PC-3 (cell line): Measurements from ENCODE around the gene RXRB. TPM values are rescaled to one million over a fixed set of nuclear protein-coding genes. Genes with fewer than 3 reads are reported as not detected.

Experiments
- ATAC-seq: fragments of 200-7000 bp; cut with Tn5 transposase; 2 replicates; pipeline ENCODE4 v1.9.1; 2020; ENCODE audit warnings: mild to moderate bottlenecking, moderate library complexity
- BruUV-seq: library from RNA; stranded (reverse); fragments of 400-500 nt; replicated peaks from 2 replicates; lab custom pipeline; 2021; lab: Mats Ljungman, UMichigan
- CTCF ChIA-PET: fragments of 300-600 bp; sonication (Branson Sonifier 250); formaldehyde crosslinking; loops from one replicate; lab custom pipeline; 2022; ENCODE audit warnings: antibody characterized with exemption; lab: Charles Lee
- POLR2A ChIA-PET: fragments of 300-600 bp; sonication (Branson Sonifier 250); formaldehyde crosslinking; loops from one replicate; lab custom pipeline; 2022; ENCODE audit warnings: antibody characterized with exemption; ENCODE audit not compliant: unreplicated experiment; lab: Charles Lee
- DNase-seq: peaks from one replicate; pipeline ENCODE4 v3.0.0-alpha.2; 2015
- H2AFZ ChIP-seq: fragments of 300-600 bp; sonication (generic); 2 replicates; pipeline ENCODE4 v1.6.0; 2016; ENCODE audit warnings: antibody characterized with exemption, low read length
- H3F3A ChIP-seq: fragments of 300-600 bp; sonication (generic); one replicate; pipeline ENCODE4 v1.6.0; 2017; ENCODE audit warnings: antibody characterized with exemption, low read length, control low read depth, mild to moderate bottlenecking; ENCODE audit not compliant: unreplicated experiment
- H3K27ac ChIP-seq: fragments of 300-600 bp; sonication (generic); 2 replicates; pipeline ENCODE4 v1.5.1; 2016; ENCODE audit warnings: mild to moderate bottlenecking, low read length
- H3K27me3 ChIP-seq: fragments of 300-600 bp; sonication (generic); 2 replicates; pipeline ENCODE4 v1.6.1; 2016; ENCODE audit warnings: low read length, mixed read lengths
- H3K36me3 ChIP-seq: fragments of 300-600 bp; sonication (generic); 2 replicates; pipeline ENCODE4 v1.6.1; 2016; ENCODE audit warnings: low read depth, mixed run types, low read length, mixed read lengths
- H3K4me1 ChIP-seq: fragments of 300-600 bp; sonication (generic); 2 replicates; pipeline ENCODE4 v1.5.1; 2016; ENCODE audit warnings: low read length; ENCODE audit not compliant: insufficient read depth
- H3K4me2 ChIP-seq: fragments of 300-600 bp; sonication (generic); 2 replicates; pipeline ENCODE4 v1.6.0; 2016; ENCODE audit warnings: low read length
- H3K4me3 ChIP-seq: fragments of 300-600 bp; sonication (generic); 2 replicates; pipeline ENCODE4 v1.5.1; 2016; ENCODE audit warnings: mild to moderate bottlenecking, low read length, mixed read lengths
- H3K79me2 ChIP-seq: fragments of 300-600 bp; sonication (generic); 2 replicates; pipeline ENCODE4 v1.6.1; 2017; ENCODE audit warnings: low read length, mixed read lengths
- H3K9ac ChIP-seq: fragments of 300-600 bp; sonication (generic); 2 replicates; pipeline ENCODE4 v1.6.0; 2016; ENCODE audit warnings: mild to moderate bottlenecking, low read length
- H3K9me2 ChIP-seq: fragments of 300-600 bp; sonication (generic); replicated peaks from 2 replicates; pipeline ENCODE4 v1.6.1; 2016; ENCODE audit warnings: mixed run types, low read length, mixed read lengths
- H3K9me3 ChIP-seq: fragments of 300-600 bp; sonication (generic); 2 replicates; pipeline ENCODE4 v1.6.1; 2016; ENCODE audit warnings: low read length, mixed read lengths
- H4K20me1 ChIP-seq: fragments of 300-600 bp; sonication (generic); 2 replicates; pipeline ENCODE4 v1.6.1; 2016; ENCODE audit warnings: low read length, mixed read lengths
- EZH2 ChIP-seq: fragments of 300-600 bp; sonication (generic); IDR thresholded peaks from one replicate; pipeline ENCODE4 v1.6.1; 2017; ENCODE audit warnings: antibody characterized with exemption, mild to moderate bottlenecking, low read length; ENCODE audit not compliant: unreplicated experiment
- EZH2phosphoT487 ChIP-seq: fragments of 300-600 bp; sonication (generic); IDR thresholded peaks from 2 replicates; pipeline ENCODE4 v1.6.1; 2018; ENCODE audit warnings: mild to moderate bottlenecking, antibody characterized with exemption, low read length, borderline replicate concordance
- intact Hi-C: fragments of 100-400 bp; cut with micrococcal nuclease; formaldehyde crosslinking; loops from 2 replicates; pipeline ENCODE4 v1.9.0; 2023
- total RNA-seq: library from RNA; depleted of rRNA; stranded (reverse); fragments of >200 nt; gene quantifications from 2 replicates; pipeline ENCODE4 v1.2.3, GENCODE V29; 2014
- TF ChIP-seq, protein P1 (sequence below): fragments of 300-600 bp; sonication (generic); conservative IDR thresholded peaks from 2 replicates; pipeline ENCODE4 v1.5.1; 2017; ENCODE audit warnings: antibody characterized with exemption, low read depth, mild to moderate bottlenecking, low read length

RXRB gene
- total RNA-seq, 1 experiment from 2014 or later: 24.0 TPM

DNA sequence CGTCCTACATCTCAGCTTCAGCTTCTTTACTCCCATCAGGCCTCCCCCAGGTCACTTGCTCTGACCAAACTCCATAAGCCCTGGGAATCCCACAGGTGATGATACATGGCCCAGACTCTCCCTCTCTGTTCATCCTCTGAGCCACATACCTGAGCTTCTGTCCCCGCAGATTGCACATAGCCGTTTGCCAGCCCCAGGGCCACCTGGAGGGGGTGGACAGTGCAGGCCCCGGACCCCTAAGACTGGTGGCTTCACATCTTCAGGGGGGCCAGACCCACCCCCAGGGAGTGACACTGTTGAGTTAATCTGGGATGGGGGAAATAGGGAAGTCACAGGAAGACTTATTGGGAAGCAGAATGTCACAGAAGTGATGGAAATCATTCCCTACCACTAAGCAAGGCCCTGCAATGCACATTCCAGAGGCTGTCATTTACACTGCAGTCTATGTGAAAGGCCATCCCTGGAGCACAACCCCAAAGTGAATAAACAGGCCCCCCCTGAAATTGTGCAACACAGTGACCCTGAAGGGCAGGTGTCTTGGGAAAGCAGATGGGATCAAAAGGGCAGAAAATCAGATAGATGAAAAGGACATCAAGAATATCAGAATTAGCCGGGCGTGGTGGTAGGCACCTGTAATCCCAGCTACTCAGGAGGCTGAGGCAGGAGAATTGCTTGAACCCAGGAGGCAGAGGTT lies 2.2 kb downstream of the RXRB start:
- intact Hi-C loops: loop anchor here (5.0 kb wide), 1 partner anchor 36 kb away; no protein-coding TSS in a partner anchor
- H3K9me2 ChIP-seq: no peaks in the 10 kb centered on the region
- H3K79me2 ChIP-seq: peaks cover 55% of the 10 kb centered on the region
- H4K20me1 ChIP-seq: peaks cover 5% of the 10 kb centered on the region; the same call in 1 of the 2 replicates
- peak overlapping the region; percentile 99 for H3K4me2 ChIP-seq
- H3K36me3 ChIP-seq: peaks cover 41% of the 10 kb centered on the region
- TF ChIP-seq, protein P1, sequence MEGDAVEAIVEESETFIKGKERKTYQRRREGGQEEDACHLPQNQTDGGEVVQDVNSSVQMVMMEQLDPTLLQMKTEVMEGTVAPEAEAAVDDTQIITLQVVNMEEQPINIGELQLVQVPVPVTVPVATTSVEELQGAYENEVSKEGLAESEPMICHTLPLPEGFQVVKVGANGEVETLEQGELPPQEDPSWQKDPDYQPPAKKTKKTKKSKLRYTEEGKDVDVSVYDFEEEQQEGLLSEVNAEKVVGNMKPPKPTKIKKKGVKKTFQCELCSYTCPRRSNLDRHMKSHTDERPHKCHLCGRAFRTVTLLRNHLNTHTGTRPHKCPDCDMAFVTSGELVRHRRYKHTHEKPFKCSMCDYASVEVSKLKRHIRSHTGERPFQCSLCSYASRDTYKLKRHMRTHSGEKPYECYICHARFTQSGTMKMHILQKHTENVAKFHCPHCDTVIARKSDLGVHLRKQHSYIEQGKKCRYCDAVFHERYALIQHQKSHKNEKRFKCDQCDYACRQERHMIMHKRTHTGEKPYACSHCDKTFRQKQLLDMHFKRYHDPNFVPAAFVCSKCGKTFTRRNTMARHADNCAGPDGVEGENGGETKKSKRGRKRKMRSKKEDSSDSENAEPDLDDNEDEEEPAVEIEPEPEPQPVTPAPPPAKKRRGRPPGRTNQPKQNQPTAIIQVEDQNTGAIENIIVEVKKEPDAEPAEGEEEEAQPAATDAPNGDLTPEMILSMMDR: no peak
- TF ChIP-seq EZH2 (no peak), EZH2phosphoT487 (no peak)
- H2AFZ ChIP-seq: no peak overlapping the region
- ATAC-seq: no peak
- no peak overlapping the region for H3K9ac ChIP-seq
- no peak overlapping the region for H3K4me3 ChIP-seq
- ChIA-PET POLR2A (interaction anchor here (0.6 kb wide), 1 partner anchor 45 kb away, joined by 4 read pairs; no protein-coding TSS in a partner anchor), CTCF (interaction anchor here (0.6 kb wide), 1 partner anchor 80 kb away, joined by 3 read pairs; no protein-coding TSS in a partner anchor)
- H3F3A ChIP-seq: no peaks in the 10 kb centered on the region
- no peaks in the 10 kb centered on the region for H3K27me3 ChIP-seq
- BruUV-seq: TSS peak; percentile 13
- H3K4me1 ChIP-seq: peaks cover 18% of the 10 kb centered on the region
- no peak for DNase-seq
- no peaks in the 10 kb centered on the region for H3K9me3 ChIP-seq
- H3K27ac ChIP-seq: no peak overlapping the region

DNA sequence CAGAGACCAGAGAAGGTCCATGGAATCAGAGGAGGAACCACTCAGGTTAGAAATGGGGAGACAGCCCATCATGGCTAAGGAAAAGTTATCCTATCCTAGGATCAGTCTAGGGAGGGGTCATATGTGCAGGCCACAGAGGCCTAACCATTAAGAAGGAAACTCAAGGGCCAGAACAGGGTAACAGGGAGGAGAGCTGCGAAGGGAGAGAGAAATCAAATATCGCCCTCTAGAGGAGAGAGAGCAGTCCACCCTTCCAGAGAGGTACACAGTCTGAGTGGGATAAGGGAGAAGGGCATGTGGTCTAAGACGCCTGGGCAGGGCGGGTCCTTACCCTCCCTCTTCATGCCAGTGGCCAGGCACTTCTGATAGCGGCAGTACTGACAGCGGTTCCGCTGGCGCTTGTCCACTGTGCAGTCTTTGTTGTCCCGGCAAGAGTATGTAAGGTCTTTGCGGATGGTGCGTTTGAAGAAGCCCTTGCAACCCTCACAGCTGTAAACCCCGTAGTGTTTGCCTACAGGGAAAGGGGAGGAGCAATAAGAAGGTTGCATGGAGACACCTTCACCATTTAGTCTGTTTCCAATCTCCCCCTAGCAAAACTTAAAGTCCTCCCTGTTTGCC lies 2.9 kb downstream of the RXRB start:
- TF ChIP-seq, protein P1: peak; percentile 82
- TF ChIP-seq EZH2 (no peak), EZH2phosphoT487 (no peak)
- intact Hi-C loops: loop anchor here (5.0 kb wide), 1 partner anchor 35 kb away; no protein-coding TSS in a partner anchor
- no peak overlapping the region for H3K27ac ChIP-seq
- no peak overlapping the region for H2AFZ ChIP-seq
- peaks cover 15% of the 10 kb centered on the region for H3K4me1 ChIP-seq
- ChIA-PET POLR2A (interaction anchor here (0.6 kb wide), 1 partner anchor 44 kb away, joined by 4 read pairs; no protein-coding TSS in a partner anchor), CTCF (interaction anchor here (0.6 to 1.2 kb wide), 2 partner anchors 49 to 51 kb away, joined by 3 to 5 read pairs; no protein-coding TSS in a partner anchor)
- peaks cover 5% of the 10 kb centered on the region; the same call in 1 of the 2 replicates for H4K20me1 ChIP-seq
- H3K9me2 ChIP-seq: no peaks in the 10 kb centered on the region
- DNase-seq: peak; percentile 73
- no TSS peak for BruUV-seq
- no peak overlapping the region for H3K4me3 ChIP-seq
- peaks cover 34% of the 10 kb centered on the region for H3K36me3 ChIP-seq
- no peak overlapping the region for H3K9ac ChIP-seq
- no peaks in the 10 kb centered on the region for H3K9me3 ChIP-seq
- H3K79me2 ChIP-seq: peaks cover 47% of the 10 kb centered on the region
- no peaks in the 10 kb centered on the region for H3F3A ChIP-seq
- H3K4me2 ChIP-seq: no peak overlapping the region
- no peaks in the 10 kb centered on the region for H3K27me3 ChIP-seq
- ATAC-seq: peak; percentile 50
